K562 (cell line): Measurements from ENCODE around the gene KIF17. TPM values are rescaled to one million over a fixed set of nuclear protein-coding genes. Genes with fewer than 3 reads are reported as not detected.

Experiments used
- ATF7 ChIP-seq: fragments of 450-650 bp; IDR thresholded peaks from 2 replicates; pipeline ENCODE4 v1.7.1; 2014; ENCODE audit warnings: mild to moderate bottlenecking, moderate library complexity
- CBFB ChIP-seq: sonication (generic); formaldehyde crosslinking; IDR thresholded peaks from 2 replicates; pipeline ENCODE4 v1.4.0; 2020; ENCODE audit warnings: mild to moderate bottlenecking, missing genetic modification reagents
- CXXC5 ChIP-seq: fragments of 250-450 bp; sonication (Bioruptor Pico); IDR thresholded peaks from 2 replicates; pipeline ENCODE4 v1.8.0; 2022; ENCODE audit warnings: inconsistent platforms, mild to moderate bottlenecking, moderate library complexity
- GABPB1 ChIP-seq: sonication (generic); formaldehyde crosslinking; IDR thresholded peaks from 2 replicates; pipeline ENCODE4 v1.8.0; 2022; ENCODE audit warnings: mild to moderate bottlenecking, missing genetic modification reagents
- MCM3 ChIP-seq: fragments of 450-650 bp; IDR thresholded peaks from 2 replicates; pipeline ENCODE4 v1.6.1; 2016
- MYC ChIP-seq, 2 experiments: fragments of 250-450 bp in 1 of 2; sonication (Bioruptor Pico) in 1 of 2; IDR thresholded peaks; 2 replicates each; pipeline versions ENCODE4 v1.5.1 to v1.6.1; 2012 to 2021; ENCODE audit warnings: low read depth in 2 of 2, borderline replicate concordance in 1 of 2, improper control_type of control experiment in 1 of 2, low read length in 1 of 2, mild to moderate bottlenecking in 1 of 2, moderate library complexity in 1 of 2
- NFXL1 ChIP-seq: fragments of 450-650 bp; formaldehyde crosslinking; IDR thresholded peaks from 2 replicates; pipeline ENCODE4 v1.4.0; 2021; ENCODE audit warnings: mild to moderate bottlenecking
- PHF20 ChIP-seq: fragments of 450-650 bp; IDR thresholded peaks from 2 replicates; pipeline ENCODE4 v1.6.1; 2018; ENCODE audit not compliant: partially characterized antibody
- SMARCA5 ChIP-seq: fragments of 450-650 bp; IDR thresholded peaks from 2 replicates; pipeline ENCODE4 v1.6.1; 2016
- SP1 ChIP-seq: sonication (generic); formaldehyde crosslinking; IDR thresholded peaks from 2 replicates; pipeline ENCODE4 v1.8.1; 2022; ENCODE audit warnings: mild to moderate bottlenecking, missing genetic modification reagents
- STAT5B ChIP-seq: fragments of 250-450 bp; sonication (Bioruptor Pico); IDR thresholded peaks from 2 replicates; pipeline ENCODE4 v1.8.0; 2021; ENCODE audit warnings: mild to moderate bottlenecking, inconsistent platforms
- TRIM24 ChIP-seq, 2 experiments: fragments of 450-650 bp; IDR thresholded peaks; 2 replicates each; pipeline ENCODE4 v1.6.1; 2016
- YY1 ChIP-seq, 3 experiments: IDR thresholded peaks; 2 replicates each; pipeline ENCODE4 v1.6.1; 2011; ENCODE audit warnings: low read length in 2 of 3, mild to moderate bottlenecking in 2 of 3, moderate library complexity in 2 of 3, borderline replicate concordance in 1 of 3, control low read depth in 1 of 3, low read depth in 1 of 3; ENCODE audit not compliant: insufficient read depth in 3 of 3, insufficient replicate concordance in 2 of 3, control insufficient read depth in 1 of 3, insufficient read length in 1 of 3; ENCODE audit errors: extremely low read depth in 1 of 3
- ZBTB17 ChIP-seq: fragments of 450-650 bp; formaldehyde crosslinking; IDR thresholded peaks from 2 replicates; pipeline ENCODE4 v1.4.0; 2020; ENCODE audit warnings: mild to moderate bottlenecking
- ZFX ChIP-seq: sonication (generic); formaldehyde crosslinking; IDR thresholded peaks from 2 replicates; pipeline ENCODE4 v1.8.0; 2022; ENCODE audit warnings: mild to moderate bottlenecking, missing genetic modification reagents, moderate library complexity
- ZKSCAN1 ChIP-seq: fragments of 150-350 bp; IDR thresholded peaks from 2 replicates; pipeline ENCODE4 v1.6.1; 2016; ENCODE audit warnings: low read depth, low read length
- polyA plus RNA-seq, 8 experiments: library from polyadenylated mRNA; depleted of rRNA in 4 of 8; stranded (reverse) in 5 of 8; unstranded in 3 of 8; fragments of >200 nt; fragmentation: Nextera tagmentation in 2 of 8; fragmentation: Illumina TruSeq in 1 of 8; extraction: Ambion mirVana in 2 of 8; extraction: Trizol in 1 of 8; gene quantifications; 2 replicates each; pipeline versions ENCODE4 v1.2.1 to v1.2.3, GENCODE V29; 2011 to 2014; ENCODE audit warnings: inconsistent platforms in 1 of 8, missing spikeins in 1 of 8
- total RNA-seq, 7 experiments: library from RNA; depleted of rRNA in 6 of 7; stranded (reverse); fragments of >200 nt in 6 of 7; fragmentation: Illumina TruSeq in 2 of 7; extraction: Trizol in 2 of 7; gene quantifications; 2 replicates each; pipeline versions ENCODE4 v1.2.1 to v1.2.3, GENCODE V29; 2011 to 2021; ENCODE audit warnings: low replicate concordance in 1 of 7
- TF ChIP-seq, protein P1 (sequence below): fragments of 250-450 bp; sonication (Bioruptor Pico); IDR thresholded peaks from 2 replicates; pipeline ENCODE4 v1.4.0; 2020; ENCODE audit warnings: mild to moderate bottlenecking, moderate library complexity
- TF ChIP-seq, protein P2 (sequence below): fragments of 450-650 bp; formaldehyde crosslinking; IDR thresholded peaks from 2 replicates; pipeline ENCODE4 v1.4.0; 2022; ENCODE audit warnings: mild to moderate bottlenecking, moderate library complexity

KIF17 gene
- total and polyA plus RNA-seq, 9 of the 15 experiments (the other 6 are each of a cell fraction or from before 2014, with no cell fraction given), result 0.04 to 0.47 (median 0.18) TPM; not detected in 5

DNA sequence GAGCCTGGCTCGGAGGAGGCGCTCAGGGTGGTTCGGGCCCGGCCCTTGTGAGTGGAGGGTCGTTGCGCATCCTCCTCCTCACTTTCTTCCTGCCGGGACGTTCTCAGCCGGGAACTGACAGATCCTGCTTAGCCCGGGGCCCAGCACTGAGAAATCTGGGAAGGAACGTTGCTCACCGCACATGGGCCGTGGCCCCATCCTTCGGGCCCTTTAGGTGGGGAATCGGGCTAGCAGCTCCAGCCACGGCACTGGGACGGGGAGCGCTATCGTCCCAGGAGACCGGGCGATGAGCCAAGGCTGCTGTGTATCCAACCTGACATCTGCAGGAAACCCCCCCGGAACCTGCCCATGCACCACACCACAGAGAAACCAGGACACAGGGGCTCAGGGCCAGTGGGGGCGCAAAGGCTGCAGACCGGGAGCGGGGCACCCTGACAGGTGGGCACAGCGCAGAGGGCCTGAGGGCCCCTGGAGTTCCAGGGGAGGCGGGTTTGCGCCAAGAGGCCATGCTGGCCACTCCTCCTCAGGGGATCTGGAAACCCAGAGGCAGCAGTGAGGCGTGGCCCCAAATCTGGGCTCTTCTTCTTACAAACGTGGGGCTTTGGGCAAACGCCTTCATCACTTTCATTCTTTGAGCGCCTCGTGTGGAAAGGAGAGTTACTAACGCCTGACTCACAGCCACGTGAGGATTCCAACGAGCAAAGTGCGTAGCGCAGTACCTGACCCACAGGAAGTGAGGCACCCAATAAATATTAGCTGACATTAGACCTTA is 15.0 kb upstream of the KIF17 start, which contains the start of gene SH2D5 (continued):
- no peak for TF ChIP-seq ZBTB17 (CRISPR knock-in tag)
- TF ChIP-seq, protein P1, sequence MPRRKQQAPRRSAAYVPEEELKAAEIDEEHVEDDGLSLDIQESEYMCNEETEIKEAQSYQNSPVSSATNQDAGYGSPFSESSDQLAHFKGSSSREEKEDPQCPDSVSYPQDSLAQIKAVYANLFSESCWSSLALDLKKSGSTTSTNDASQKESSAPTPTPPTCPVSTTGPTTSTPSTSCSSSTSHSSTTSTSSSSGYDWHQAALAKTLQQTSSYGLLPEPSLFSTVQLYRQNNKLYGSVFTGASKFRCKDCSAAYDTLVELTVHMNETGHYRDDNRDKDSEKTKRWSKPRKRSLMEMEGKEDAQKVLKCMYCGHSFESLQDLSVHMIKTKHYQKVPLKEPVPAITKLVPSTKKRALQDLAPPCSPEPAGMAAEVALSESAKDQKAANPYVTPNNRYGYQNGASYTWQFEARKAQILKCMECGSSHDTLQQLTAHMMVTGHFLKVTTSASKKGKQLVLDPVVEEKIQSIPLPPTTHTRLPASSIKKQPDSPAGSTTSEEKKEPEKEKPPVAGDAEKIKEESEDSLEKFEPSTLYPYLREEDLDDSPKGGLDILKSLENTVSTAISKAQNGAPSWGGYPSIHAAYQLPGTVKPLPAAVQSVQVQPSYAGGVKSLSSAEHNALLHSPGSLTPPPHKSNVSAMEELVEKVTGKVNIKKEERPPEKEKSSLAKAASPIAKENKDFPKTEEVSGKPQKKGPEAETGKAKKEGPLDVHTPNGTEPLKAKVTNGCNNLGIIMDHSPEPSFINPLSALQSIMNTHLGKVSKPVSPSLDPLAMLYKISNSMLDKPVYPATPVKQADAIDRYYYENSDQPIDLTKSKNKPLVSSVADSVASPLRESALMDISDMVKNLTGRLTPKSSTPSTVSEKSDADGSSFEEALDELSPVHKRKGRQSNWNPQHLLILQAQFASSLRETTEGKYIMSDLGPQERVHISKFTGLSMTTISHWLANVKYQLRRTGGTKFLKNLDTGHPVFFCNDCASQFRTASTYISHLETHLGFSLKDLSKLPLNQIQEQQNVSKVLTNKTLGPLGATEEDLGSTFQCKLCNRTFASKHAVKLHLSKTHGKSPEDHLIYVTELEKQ (CRISPR knock-in tag), result no peak
- TF ChIP-seq YY1 (IDR thresholded peaks at IDR 0.05; ENCODE audit: borderline replicate concordance in 1 of 3, control insufficient read depth in 1 of 3, extremely low read depth in 1 of 3, insufficient read depth in 3 of 3, insufficient read length in 1 of 3, insufficient replicate concordance in 2 of 3, low read depth in 1 of 3, low read length in 2 of 3), result no peak
- TF ChIP-seq SMARCA5, result peak; percentile 13; the same call in 1 of the 2 replicates
- TF ChIP-seq, protein P2, sequence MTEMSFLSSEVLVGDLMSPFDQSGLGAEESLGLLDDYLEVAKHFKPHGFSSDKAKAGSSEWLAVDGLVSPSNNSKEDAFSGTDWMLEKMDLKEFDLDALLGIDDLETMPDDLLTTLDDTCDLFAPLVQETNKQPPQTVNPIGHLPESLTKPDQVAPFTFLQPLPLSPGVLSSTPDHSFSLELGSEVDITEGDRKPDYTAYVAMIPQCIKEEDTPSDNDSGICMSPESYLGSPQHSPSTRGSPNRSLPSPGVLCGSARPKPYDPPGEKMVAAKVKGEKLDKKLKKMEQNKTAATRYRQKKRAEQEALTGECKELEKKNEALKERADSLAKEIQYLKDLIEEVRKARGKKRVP (CRISPR knock-in tag), result no peak
- peak; percentile 83 for TF ChIP-seq MYC (IDR thresholded peaks at IDR 0.05; ENCODE audit: low read depth, low read length)
- no peak for TF ChIP-seq MYC (CRISPR knock-in tag; IDR thresholded peaks at IDR 0.05; ENCODE audit: borderline replicate concordance, low read depth)
- TF ChIP-seq ZFX, result peak; percentile 46; the same call in 1 of the 2 replicates
- no peak for TF ChIP-seq TRIM24 (IDR thresholded peaks at IDR 0.05)
- TF ChIP-seq CXXC5 (CRISPR knock-in tag), result peak; percentile 87
- no peak for TF ChIP-seq CBFB (CRISPR knock-in tag)
- TF ChIP-seq STAT5B (CRISPR knock-in tag), result no peak
- TF ChIP-seq ZKSCAN1, result no peak
- peak; percentile 69; the same call in 1 of the 2 replicates for TF ChIP-seq GABPB1 (CRISPR knock-in tag)
- no peak for TF ChIP-seq PHF20
- TF ChIP-seq MCM3, result no peak
- TF ChIP-seq SP1 (CRISPR knock-in tag), result peak; percentile 61; the same call in 1 of the 2 replicates
- no peak for TF ChIP-seq NFXL1
- TF ChIP-seq ATF7, result peak; percentile 44; the same call in 1 of the 2 replicates
